Mesenchymal stem cell (in vitro differentiated cells and primary cell): ENCODE measurements around the gene RPS27L.

Experiments used
- DNase-seq: peaks from one replicate; pipeline ENCODE4 v3.0.0-alpha.2; 2013
- H2AFZ ChIP-seq: one replicate; pipeline ENCODE4 v1.6.1; 2013; ENCODE audit warnings: low read depth, mild to moderate bottlenecking, control low read depth, inconsistent platforms, low read length, moderate library complexity
- H2AK5ac ChIP-seq: 2 replicates; pipeline ENCODE4 v1.6.1; 2013; ENCODE audit warnings: low read length, moderate library complexity, mild to moderate bottlenecking, inconsistent platforms; ENCODE audit not compliant: severe bottlenecking
- H2BK120ac ChIP-seq: one replicate; pipeline ENCODE4 v1.6.1; 2013; ENCODE audit warnings: low read depth, mild to moderate bottlenecking, inconsistent platforms, low read length, moderate library complexity
- H2BK12ac ChIP-seq, 2 experiments: one replicate each; pipeline ENCODE4 v1.6.1; 2013; ENCODE audit warnings: inconsistent platforms in 2 of 2, low read length in 2 of 2, mild to moderate bottlenecking in 2 of 2, moderate library complexity in 2 of 2, control low read depth in 1 of 2
- H2BK15ac ChIP-seq: one replicate; pipeline ENCODE4 v1.6.1; 2013; ENCODE audit warnings: mild to moderate bottlenecking, low read depth, inconsistent platforms; ENCODE audit not compliant: poor library complexity, severe bottlenecking
- H2BK5ac ChIP-seq: 2 replicates; pipeline ENCODE4 v1.6.1; 2013; ENCODE audit warnings: low read depth, mild to moderate bottlenecking, low read length, control low read depth, inconsistent platforms; ENCODE audit not compliant: poor library complexity, severe bottlenecking
- H3K14ac ChIP-seq, 2 experiments: one replicate each; pipeline ENCODE4 v1.6.1; 2013; ENCODE audit warnings: inconsistent platforms in 2 of 2, low read length in 2 of 2, control low read depth in 1 of 2, mild to moderate bottlenecking in 1 of 2, moderate library complexity in 1 of 2
- H3K18ac ChIP-seq, 2 experiments: one replicate each; pipeline ENCODE4 v1.6.1; 2013; ENCODE audit warnings: inconsistent platforms in 2 of 2, low read length in 2 of 2, control low read depth in 1 of 2, low read depth in 1 of 2, mild to moderate bottlenecking in 1 of 2
- H3K23ac ChIP-seq, 2 experiments: one replicate each; pipeline ENCODE4 v1.6.1; 2013; ENCODE audit warnings: inconsistent platforms in 2 of 2, low read length in 2 of 2, mild to moderate bottlenecking in 2 of 2, moderate library complexity in 2 of 2, control low read depth in 1 of 2
- H3K27ac ChIP-seq: 2 replicates; pipeline ENCODE4 v1.5.1; 2013; ENCODE audit warnings: mild to moderate bottlenecking, moderate library complexity, low read length, control low read depth, inconsistent platforms; ENCODE audit not compliant: poor library complexity, severe bottlenecking
- H3K27me3 ChIP-seq, 2 experiments: 2 replicates each; pipeline versions ENCODE4 v1.6.1 to v1.7.0; 2013; ENCODE audit warnings: low read length in 2 of 2, mild to moderate bottlenecking in 2 of 2, moderate library complexity in 2 of 2, control low read depth in 1 of 2, inconsistent platforms in 1 of 2; ENCODE audit not compliant: control insufficient read depth in 1 of 2, insufficient read depth in 1 of 2
- H3K36me3 ChIP-seq, 2 experiments: 2 replicates each; pipeline versions ENCODE4 v1.6.1 to v1.7.0; 2013; ENCODE audit warnings: low read length in 2 of 2, control low read depth in 1 of 2, inconsistent platforms in 1 of 2, low read depth in 1 of 2, mild to moderate bottlenecking in 1 of 2; ENCODE audit not compliant: insufficient read depth in 2 of 2, control insufficient read depth in 1 of 2
- H3K4ac ChIP-seq, 2 experiments: one replicate each; pipeline ENCODE4 v1.6.1; 2013; ENCODE audit warnings: inconsistent platforms in 2 of 2, low read length in 2 of 2, mild to moderate bottlenecking in 2 of 2, moderate library complexity in 2 of 2, control low read depth in 1 of 2, low read depth in 1 of 2
- H3K4me1 ChIP-seq: 2 replicates; pipeline ENCODE4 v1.6.1; 2013; ENCODE audit warnings: low read depth, low read length, control low read depth; ENCODE audit not compliant: control insufficient read depth, insufficient read depth
- H3K4me2 ChIP-seq: 2 replicates; pipeline ENCODE4 v1.6.1; 2013; ENCODE audit warnings: low read length, mild to moderate bottlenecking, inconsistent platforms; ENCODE audit not compliant: poor library complexity, severe bottlenecking
- H3K4me3 ChIP-seq, 2 experiments: 2 replicates each; pipeline versions ENCODE4 v1.5.1 to v1.7.0; 2013; ENCODE audit warnings: low read length in 2 of 2, mild to moderate bottlenecking in 2 of 2, control low read depth in 1 of 2, low read depth in 1 of 2; ENCODE audit not compliant: insufficient read depth in 1 of 2
- H3K79me1 ChIP-seq: replicated peaks from 2 replicates; pipeline ENCODE4 v1.6.1; 2013; ENCODE audit warnings: mild to moderate bottlenecking, control low read depth, low read length, inconsistent platforms; ENCODE audit not compliant: poor library complexity, severe bottlenecking
- H3K9ac ChIP-seq: 2 replicates; pipeline ENCODE4 v1.7.0; 2013; ENCODE audit warnings: mild to moderate bottlenecking, low read length, moderate library complexity
- H3K9me3 ChIP-seq: 2 replicates; pipeline ENCODE4 v1.7.0; 2013; ENCODE audit warnings: mild to moderate bottlenecking, low read length; ENCODE audit not compliant: control insufficient read depth
- H4K8ac ChIP-seq: one replicate; pipeline ENCODE4 v1.6.1; 2013; ENCODE audit warnings: inconsistent platforms, mild to moderate bottlenecking, low read length, moderate library complexity
- H4K91ac ChIP-seq: one replicate; pipeline ENCODE4 v1.6.1; 2013; ENCODE audit warnings: mild to moderate bottlenecking, low read length, inconsistent platforms
- WGBS: methylation state at CpG from one replicate; pipeline ENCODE4 v1.1.7; 2013; ENCODE audit warnings: mixed read lengths; 5-methylcytosine and 5-hydroxymethylcytosine counted together

The RPS27L gene

GRCh38 chr15:63191895-63192618 lies 34.8 kb upstream of the RPS27L start:
- peak overlapping the region in 1 of 2 experiments; percentile 42 for H2BK12ac ChIP-seq
- H4K91ac ChIP-seq, result no peak overlapping the region
- peak overlapping the region in 1 of 2 experiments; percentile 95 for H3K4me3 ChIP-seq
- no peaks in the 10 kb centered on the region for H3K36me3 ChIP-seq
- peak overlapping the region in 1 of 2 experiments; percentile 88 for H3K14ac ChIP-seq
- H3K9me3 ChIP-seq, result no peaks in the 10 kb centered on the region
- peaks cover 1% of the 10 kb centered on the region for H3K79me1 ChIP-seq
- peak overlapping the region; percentile 91 for H3K9ac ChIP-seq
- H3K23ac ChIP-seq, result no peak overlapping the region
- H4K8ac ChIP-seq, result no peak overlapping the region
- no peak overlapping the region for H3K27ac ChIP-seq
- H3K4ac ChIP-seq, result no peak overlapping the region
- no peak overlapping the region for H2AFZ ChIP-seq
- H2BK5ac ChIP-seq, result no peak overlapping the region
- H3K27me3 ChIP-seq, result no peaks in the 10 kb centered on the region
- WGBS, result 80% methylated on average over 3 of the region's 3 CpGs
- H3K4me1 ChIP-seq, result peaks cover 2% of the 10 kb centered on the region
- H3K4me2 ChIP-seq, result no peak overlapping the region
- DNase-seq, result no peak
- H3K18ac ChIP-seq, result peak overlapping the region in 1 of 2 experiments; percentile 38
- H2AK5ac ChIP-seq, result no peak overlapping the region
- H2BK15ac ChIP-seq, result no peak overlapping the region
- H2BK120ac ChIP-seq, result no peak overlapping the region

DNA sequence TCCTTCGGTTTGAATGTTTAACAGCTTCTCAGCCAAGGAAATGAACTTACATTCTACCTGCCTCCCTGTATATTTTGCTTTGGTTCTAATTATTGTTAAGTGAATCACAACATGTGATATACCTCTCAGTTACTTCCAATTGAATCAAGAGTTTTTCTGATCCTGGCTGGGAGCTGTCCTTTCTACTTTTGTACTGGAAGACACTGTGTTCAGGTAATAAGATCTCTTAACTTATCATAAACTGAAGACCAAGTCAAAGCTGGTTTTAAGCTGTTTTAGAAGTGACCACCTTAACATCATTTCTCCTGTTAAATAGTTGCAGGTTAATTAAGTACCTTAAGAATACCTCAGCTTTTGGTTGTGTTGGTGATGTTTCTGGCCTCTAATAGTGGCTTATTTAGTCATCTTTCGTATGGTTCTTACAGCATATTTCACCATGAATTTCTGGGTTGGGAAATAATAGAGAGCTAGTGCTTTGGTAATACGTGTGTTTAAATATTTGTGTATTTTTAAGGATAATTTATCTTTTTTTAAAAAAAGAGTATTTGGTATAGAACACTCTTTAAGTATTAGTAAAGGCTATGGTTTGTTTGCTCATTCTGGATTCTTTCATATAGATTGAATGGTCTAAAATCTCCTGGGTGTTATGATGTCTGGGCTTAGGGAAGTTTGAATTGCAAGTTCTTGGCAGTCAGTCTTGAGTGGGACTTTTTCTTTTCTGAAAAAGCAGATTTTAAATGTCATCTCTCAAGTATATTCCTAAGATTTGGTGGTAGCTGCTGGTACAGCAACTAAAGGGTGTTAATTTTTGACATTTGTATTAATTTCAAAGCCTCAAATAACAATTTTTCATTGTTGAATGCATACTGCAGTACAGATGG lies 33.7 kb upstream of the RPS27L start:
- Histone ChIP-seq H2BK5ac (no peak overlapping the region), H3K36me3 (no peaks in the 10 kb centered on the region), H3K79me1 (no peaks in the 10 kb centered on the region), H2BK15ac (no peak overlapping the region), H3K4me3 (peak overlapping the region in 1 of 2 experiments; percentile 95), H3K18ac (no peak overlapping the region), H2AFZ (no peak overlapping the region), H3K27ac (no peak overlapping the region), H3K23ac (no peak overlapping the region), H3K9ac (peak overlapping the region; percentile 91), H3K4me2 (peak overlapping the region; percentile 80), H4K8ac (no peak overlapping the region), H4K91ac (no peak overlapping the region), H2BK12ac (no peak overlapping the region), H2AK5ac (no peak overlapping the region), H3K14ac (no peak overlapping the region), H2BK120ac (no peak overlapping the region), H3K9me3 (no peaks in the 10 kb centered on the region), H3K4ac (no peak overlapping the region), H3K4me1 (peaks cover 2% of the 10 kb centered on the region), H3K27me3 (no peaks in the 10 kb centered on the region)
- 95% methylated on average over 2 of the region's 3 CpGs for WGBS
- DNase-seq, result no peak

- H3K18ac ChIP-seq, result peak overlapping the region; percentile 70 to 80
- WGBS, result 8% methylated on average over 9 of the region's 10 CpGs
- no peaks in the 10 kb centered on the region for H3K36me3 ChIP-seq
- peak overlapping the region; percentile 95 for H2BK15ac ChIP-seq
- H2BK120ac ChIP-seq, result no peak overlapping the region
- peak overlapping the region; percentile 27 to 56 for H2BK12ac ChIP-seq
- no peaks in the 10 kb centered on the region for H3K79me1 ChIP-seq
- H3K27me3 ChIP-seq, result no peaks in the 10 kb centered on the region
- no peak overlapping the region for H2BK5ac ChIP-seq
- H3K9me3 ChIP-seq, result no peaks in the 10 kb centered on the region
- H3K14ac ChIP-seq, result peak overlapping the region in 1 of 2 experiments; percentile 39
- H3K4me2 ChIP-seq, result peak overlapping the region; percentile 80
- H2AK5ac ChIP-seq, result peak overlapping the region; percentile 7
- peak overlapping the region; percentile 75 for H4K8ac ChIP-seq
- no peak overlapping the region for H4K91ac ChIP-seq
- H3K4me3 ChIP-seq, result peak overlapping the region; percentile 75 to 95
- H2AFZ ChIP-seq, result peak overlapping the region; percentile 79
- peak overlapping the region; percentile 39 for H3K27ac ChIP-seq
- H3K4ac ChIP-seq, result no peak overlapping the region
- peak overlapping the region; percentile 91 for H3K9ac ChIP-seq
- DNase-seq, result no peak
- peak overlapping the region in 1 of 2 experiments; percentile 46 for H3K23ac ChIP-seq
- peaks cover 2% of the 10 kb centered on the region for H3K4me1 ChIP-seq
These were observed 32.9 kb upstream of the RPS27L start for GRCh38 chr15:63189941-63190768.
